Adipose tissue (tissue), 3 donors: ENCODE measurements around the gene FAM131B. TPM values are rescaled to one million over a fixed set of nuclear protein-coding genes. Genes with fewer than 3 reads are reported as not detected.
"Not testable (repeated sequence)": the region's sequence is repeated elsewhere in the genome, so short reads cannot be mapped to it uniquely, and the experiment has no call there.

Source experiments
- H3K27ac ChIP-seq: one replicate; pipeline ENCODE4 v1.5.1; 2013; ENCODE audit warnings: low read depth, low read length
- WGBS, 3 donors: extraction: QIAGEN DNeasy Blood & Tissue Kit; methylation state at CpG; one replicate each; pipeline ENCODE4 v1.1.7; 2013; 5-methylcytosine and 5-hydroxymethylcytosine counted together
- polyA plus RNA-seq, 3 donors: library from polyadenylated mRNA; stranded (reverse); fragments of 200-250 nt; gene quantifications; one replicate each; pipeline ENCODE4 v1.2.3, GENCODE V29; 2013
- donor health status: healthy with polysubstance abuse.
- donor health status: Bipolar disorder and iron deficiency.
- donor health status: healthy.

The FAM131B gene
- polyA plus RNA-seq, result 1 to 10 TPM in 1 of 3 donors, under 1 TPM in 2; 0.09 to 1.2 (median 0.37) TPM

DNA sequence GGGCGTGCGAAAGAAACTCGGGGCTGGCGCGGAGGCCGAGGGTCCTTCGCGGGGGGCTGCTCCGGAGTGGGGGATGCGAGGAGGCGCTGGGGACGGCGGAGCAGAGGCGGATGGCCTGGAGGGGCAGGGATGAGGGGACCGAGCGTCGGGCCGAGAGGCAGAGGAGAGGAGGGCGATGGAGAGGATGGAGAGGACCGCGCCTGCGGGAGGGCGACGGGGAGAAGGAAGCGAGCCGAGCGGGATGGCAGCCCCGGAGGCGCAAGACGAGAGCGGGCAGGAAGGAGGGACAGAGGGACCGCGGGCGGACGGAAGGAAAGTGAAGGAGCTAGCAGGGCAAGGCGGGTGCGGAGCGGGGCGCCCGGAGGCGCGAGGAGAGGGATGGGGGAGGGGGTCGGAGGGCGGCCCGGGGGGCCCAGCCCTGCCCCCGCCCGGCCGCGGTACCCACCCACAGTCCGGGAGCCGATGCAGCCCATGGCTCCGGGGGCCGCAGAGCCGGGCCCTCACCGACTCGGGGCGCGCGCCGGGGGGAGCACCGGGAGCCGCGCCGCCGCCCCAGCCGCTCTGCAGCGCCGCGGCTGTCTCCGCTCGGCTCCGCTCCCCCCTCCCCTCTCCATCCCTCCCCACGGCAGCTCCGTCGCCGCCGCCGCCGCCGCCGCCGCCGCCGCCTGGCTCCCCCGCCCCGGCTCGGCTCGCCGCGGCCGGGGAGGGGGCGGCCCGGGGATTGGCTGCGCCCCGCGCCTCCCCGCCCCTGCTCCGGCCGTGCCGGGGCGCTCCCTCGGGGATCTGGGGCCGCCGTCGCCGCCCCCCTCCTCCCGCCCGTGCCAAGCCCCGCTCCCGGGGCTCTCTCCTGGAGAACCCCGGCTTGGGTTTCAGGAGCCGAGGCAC is at the start of gene FAM131B:
FAM131B (minus strand) TSS at position 583 of the 885 bp plus-strand sequence; CDS start at position 473, 110 bp downstream.
- 1 to 2% (median 1%) methylated on average over 41 to 103 of the region's 112 CpGs for WGBS, 3 donors
- no peak within 1 kb of the TSS for H3K27ac ChIP-seq

DNA sequence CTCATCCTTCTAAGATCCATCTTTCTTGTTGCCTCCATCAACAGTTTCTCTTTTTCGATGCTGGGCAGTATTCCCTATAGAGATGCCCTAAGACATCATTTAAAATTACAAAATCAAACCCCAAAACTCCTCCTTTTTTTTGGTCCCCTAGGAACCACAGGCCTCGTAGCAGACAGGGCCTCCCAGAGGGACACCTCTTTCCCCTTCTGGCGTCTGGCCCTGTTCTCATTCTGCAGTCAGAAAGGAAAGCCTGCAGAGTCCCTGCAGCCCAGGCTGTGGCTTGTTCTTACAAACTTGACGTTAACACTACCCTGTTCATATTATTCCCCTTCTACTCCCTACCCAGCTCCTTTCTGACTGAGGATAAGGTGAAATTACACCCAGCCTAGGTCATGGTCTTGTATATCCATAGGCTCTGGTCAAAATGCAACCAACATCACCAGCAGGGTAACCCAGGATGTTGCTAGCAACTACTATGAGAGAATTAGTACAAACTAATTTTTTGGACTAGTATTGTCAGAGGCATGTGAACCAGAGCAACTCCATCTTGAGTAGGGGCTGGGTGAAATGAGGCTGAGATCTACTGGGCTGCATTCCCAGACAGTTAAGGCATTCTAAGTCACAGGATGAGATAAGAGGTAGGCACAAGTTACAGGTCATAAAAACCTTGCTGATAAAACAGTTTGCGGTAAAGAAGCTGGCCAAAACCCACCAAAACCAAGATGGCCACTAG is 49.6 kb upstream of the FAM131B start:
- no peak overlapping the region for H3K27ac ChIP-seq
- 57 to 72% (median 57%) methylated on average over 5 of the region's 5 CpGs for WGBS, 3 donors

DNA sequence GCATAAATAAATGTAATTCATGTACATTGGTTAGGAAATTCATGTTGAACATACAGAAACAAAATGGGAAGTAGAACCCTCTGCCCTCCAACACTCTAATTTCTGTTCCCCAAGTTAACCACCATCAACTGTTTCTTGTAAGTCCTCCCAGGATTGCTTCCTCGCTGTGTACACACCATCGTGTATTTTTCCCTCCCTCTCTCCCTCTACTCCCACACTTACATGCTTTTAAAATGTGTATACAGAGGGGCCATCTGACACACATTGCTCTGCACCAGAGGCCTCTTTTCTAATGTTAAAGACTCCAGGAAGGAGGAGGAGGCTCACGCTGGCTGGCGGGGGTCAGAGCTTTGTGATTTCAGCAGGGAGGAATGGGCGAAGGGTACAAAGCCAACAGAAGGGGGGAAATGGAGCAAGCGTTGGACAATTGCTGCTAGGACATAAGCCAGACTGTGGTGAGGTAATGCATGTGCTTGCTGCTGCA is 48.0 kb upstream of the FAM131B start:
- H3K27ac ChIP-seq, result no peak overlapping the region
- 13 to 55% (median 25%) methylated on average over 6 of the region's 6 CpGs for WGBS, 3 donors

DNA sequence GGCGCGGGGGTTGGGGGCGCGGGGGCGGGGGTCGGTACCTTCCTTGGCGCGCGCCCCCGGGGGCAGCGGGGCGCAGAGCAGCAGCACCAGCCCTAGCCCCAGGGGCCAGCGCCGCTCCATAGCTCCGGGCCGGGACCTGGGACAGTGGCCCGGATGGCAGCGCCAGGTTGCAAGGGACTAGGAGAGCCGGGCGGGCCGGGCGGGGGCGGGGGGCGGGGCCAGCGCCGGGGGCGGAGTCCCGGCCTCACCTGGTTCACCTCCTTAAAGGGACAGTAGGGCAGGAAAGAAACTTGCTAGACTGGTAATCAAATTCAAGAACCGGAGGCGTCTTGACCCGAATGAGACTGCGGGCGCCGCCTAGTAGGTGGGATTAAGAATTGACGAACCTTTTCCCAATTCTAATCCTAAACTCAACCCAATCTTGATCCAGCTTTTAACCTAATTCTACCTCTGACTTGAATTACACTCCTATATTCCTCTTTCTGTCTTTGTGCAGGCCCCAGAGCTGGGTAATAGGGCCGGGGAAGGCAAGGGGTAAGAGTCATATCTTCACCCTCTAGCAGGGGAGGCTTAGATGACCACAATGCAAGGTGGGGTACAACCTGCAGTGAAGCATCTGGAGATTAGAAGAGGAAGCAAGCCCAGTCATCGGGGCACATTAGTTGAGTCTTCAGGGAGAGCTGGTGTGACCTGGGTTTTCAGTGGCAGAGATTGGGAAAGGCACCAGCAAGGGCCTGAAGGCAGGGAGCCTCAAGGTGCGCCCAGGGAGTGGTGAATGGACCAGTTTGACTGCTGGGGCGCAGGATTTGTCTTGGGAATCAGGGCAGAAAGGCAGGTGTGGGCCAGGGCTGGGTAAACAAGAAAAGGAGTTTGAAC is 46.4 kb upstream of the FAM131B start, which contains the start of gene EPHA1:
EPHA1 (minus strand) TSS at position 171 of the 876 bp plus-strand sequence; CDS start at position 120, 51 bp downstream.
- no peak within 1 kb of the TSS for H3K27ac ChIP-seq
- WGBS, 3 donors, result 4 to 16% (median 13%) methylated on average over 25 to 38 of the region's 39 CpGs

DNA sequence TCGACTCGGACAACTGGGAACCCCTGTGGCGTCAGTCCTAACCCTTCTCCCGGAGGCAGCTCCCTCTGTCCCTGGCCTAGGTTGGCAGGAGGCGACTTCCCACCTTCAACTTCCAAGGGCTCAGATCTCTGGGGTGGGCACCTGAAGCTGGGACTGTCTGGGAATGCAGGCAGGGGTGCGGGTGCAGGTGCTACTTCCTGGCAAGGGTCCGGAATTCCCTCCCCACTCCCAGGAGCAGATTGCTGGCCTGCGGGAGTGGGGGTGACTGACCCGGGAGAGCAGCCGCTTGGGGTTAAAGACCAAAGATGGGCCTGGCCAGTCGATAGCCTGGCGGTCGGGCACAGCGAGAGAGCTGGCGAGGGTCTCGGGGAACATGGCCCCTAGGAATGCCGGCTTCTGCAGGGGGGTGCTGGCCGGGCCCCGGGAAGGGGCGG is 45.8 kb upstream of the FAM131B start:
- no peak overlapping the region for H3K27ac ChIP-seq
- 15 to 37% (median 31%) methylated on average over 15 to 20 of the region's 20 CpGs for WGBS, 3 donors

DNA sequence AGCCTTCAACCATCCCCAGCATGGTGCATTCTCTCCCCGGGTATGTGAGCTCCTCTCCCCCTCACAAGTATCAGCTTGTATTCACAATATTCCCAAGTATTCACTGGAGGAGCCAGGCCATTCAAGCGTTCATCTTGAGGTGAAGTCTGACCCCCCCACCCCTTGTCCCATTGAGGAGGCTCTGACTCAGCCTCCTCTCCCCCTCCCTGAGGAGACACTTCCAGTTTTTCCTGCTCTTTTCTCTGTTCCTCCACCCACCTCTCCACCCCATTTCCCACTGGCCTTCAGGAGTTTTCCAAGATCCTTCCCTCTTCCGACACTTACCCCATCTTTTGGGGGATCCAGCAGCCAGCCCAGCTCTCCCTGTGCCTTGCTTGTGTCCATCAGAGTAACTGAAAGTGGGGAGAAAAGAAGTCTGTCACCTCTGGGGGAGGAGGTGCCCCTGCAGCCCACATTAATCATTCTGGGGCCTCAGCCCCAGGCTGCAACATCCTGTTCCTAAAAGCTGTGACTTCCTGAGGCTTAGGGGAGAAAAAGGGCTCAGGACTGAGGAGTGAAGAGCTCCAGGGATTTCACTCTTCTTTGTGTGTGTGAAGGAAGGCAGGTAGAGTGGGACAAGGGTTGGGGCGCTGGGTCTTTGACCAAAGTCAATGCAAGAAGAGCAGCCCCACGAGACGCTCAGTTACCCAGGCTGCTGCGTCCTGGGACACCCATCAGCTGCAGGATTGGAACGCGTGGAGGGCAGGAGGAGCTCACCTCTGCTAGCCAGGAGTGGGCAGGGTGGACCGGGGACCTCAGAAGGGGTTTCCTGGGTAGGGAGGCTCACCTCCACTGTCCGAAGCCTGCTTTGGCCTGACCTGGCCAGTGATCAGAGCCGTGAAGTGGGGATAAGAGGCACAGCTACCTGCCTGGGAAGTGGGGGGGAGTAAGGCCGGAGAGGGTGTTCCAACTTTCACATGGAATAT is 45.1 kb upstream of the FAM131B start:
- 38 to 58% (median 54%) methylated on average over 13 of the region's 13 CpGs for WGBS, 3 donors

DNA sequence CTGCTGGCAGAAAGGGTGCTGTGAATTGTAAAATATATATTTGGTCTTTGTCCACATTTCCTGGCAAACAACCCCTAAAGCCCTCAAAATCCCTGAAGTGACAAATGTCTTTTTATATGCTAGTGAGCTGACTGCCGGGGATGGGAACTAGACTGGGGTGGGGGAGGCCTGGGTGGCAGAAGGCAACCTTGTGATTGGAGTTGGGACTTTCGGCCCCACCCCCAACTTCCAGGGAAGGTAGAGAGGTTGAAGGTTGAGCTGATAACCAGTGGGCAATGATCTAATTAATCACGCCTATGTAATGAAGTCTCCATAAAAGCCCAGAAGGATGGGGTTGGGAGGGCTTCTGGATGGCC is 43.5 kb upstream of the FAM131B start:
- no peak overlapping the region for H3K27ac ChIP-seq

More for the DNA sequence above, 45.1 kb upstream of the FAM131B start:
- H3K27ac ChIP-seq, result no peak overlapping the region

DNA sequence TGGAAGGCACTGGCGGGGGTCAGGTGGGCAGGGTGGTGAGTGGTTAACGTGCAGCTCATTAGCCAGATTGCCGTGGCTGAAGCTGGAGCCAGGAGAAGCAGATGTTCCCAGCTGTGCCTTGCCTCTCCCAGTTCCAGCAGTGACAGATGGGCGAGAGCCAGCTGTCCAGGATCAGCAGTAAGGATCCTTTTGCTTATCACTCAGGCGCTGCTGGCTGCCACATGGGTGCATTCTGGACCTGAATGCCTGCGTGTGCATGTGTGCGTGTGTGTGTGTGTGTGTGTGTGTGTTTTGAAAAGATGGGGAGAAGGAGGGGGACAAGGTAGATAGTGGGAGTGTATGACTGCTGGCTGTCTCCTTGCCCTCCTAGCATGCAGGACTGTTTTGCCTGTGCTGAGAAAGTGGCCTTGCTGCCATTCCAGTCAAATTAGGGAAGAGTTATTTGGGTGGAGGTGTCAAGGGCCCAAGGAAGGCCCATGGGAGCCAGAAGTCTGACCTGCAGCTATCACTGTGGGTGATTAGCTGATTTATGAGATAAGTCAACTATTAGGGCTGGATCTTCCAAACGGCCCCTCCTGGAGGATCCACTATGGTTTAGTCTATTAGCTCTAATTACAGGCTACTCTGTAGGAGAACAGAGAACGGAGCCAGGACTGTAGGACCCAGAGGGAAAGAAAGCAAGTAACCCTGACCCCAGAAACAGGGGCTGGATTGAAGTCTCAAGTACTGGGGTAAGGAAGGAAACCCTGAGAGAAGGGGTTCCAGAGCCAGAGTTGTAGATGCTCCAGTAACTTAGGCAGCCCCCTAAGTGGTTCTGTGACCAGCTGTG is 42.9 kb upstream of the FAM131B start:
- no peak overlapping the region for H3K27ac ChIP-seq

More for the DNA sequence above, 43.5 kb upstream of the FAM131B start:
- 74 to 83% (median 78%) methylated on average over 3 of the region's 3 CpGs for WGBS, 3 donors

DNA sequence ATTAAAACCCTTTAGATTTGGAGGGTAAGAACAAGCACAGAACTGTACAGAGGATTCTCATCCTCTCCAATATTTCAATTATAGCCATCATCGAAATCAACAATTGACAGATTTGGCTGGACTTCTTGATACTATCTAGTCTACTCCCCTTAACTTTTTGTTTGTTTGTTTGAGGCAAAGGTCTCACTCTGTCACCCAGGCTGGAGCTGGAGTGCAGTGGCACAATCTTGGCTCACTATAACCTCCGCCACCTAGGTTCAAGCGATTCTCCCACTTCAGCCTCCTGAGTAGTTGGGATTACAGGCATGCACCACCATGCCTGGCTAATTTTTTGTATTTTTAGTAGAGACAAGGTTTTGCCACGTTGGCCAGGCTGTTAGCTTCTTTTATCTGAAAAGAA is 39.7 kb upstream of the FAM131B start:
- not testable (repeated sequence) for H3K27ac ChIP-seq
- WGBS, 3 donors, result 88% methylated on average over 4 of the region's 4 CpGs

More for the DNA sequence above, 42.9 kb upstream of the FAM131B start:
- WGBS, 3 donors, result 63 to 70% (median 64%) methylated on average over 9 of the region's 9 CpGs

DNA sequence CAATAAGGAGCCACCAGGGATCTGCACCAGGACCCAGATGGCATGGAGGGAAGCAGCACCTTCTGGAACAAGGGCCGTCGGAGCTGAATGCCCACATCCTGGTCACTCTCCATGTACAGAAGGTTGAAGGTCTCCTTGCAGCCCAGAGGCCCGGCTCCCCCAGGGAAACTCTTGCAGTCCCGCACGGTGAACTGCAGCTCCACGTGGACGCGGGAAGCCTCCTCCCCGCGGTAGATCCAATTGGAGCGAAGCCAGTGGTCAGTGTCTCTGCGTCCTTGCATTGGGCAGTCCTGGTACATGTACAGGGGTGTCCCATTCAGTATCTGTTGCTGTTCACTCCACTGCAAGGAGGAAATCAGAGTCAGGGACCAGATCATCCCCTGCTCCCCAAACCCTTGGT is 38.8 kb upstream of the FAM131B start:
- H3K27ac ChIP-seq, result no peak overlapping the region
- WGBS, 3 donors, result 86 to 92% (median 91%) methylated on average over 12 of the region's 12 CpGs

DNA sequence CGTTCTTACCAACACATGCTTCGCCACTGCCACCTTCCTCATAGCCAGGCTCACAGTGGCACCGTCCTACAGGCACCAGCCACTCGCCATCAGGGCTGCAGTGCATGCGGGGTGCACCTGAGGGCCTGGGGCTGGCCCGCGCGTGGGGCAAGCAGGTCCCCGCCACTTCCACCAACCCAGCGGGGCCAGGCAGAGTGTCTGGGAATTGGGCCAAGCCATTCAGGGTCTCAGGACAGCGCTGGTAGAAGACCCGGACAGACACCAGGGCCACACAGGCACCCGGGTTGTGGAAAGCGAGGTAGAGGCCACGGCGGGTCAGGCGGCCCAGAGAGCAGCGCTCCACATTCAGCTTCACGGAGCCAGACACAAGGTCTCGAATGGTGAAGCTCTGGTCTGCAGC is 37.1 kb upstream of the FAM131B start:
- H3K27ac ChIP-seq, result no peak overlapping the region
- 94 to 98% (median 94%) methylated on average over 19 to 20 of the region's 20 CpGs for WGBS, 3 donors

DNA sequence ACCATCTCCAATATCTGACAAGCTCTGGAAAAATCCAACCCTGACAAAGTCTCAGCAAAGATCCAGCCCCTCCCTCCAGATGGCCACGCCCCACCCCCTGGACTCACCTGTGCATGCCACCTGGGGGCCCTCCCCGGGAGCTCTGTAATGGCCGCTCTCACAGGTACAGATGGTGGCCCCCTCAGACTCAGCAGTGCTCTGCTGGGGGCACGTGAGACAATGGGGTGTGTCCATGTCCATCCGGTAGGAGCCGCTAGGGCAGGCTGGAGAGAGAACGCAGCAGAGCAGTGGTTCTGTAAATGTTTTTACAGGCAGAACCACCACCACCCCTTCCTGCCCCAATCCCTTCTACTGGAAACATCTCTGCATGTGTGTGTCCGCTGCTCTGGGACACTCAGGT is 36.6 kb upstream of the FAM131B start:
- no peak overlapping the region for H3K27ac ChIP-seq
- 91 to 92% (median 91%) methylated on average over 8 of the region's 8 CpGs for WGBS, 3 donors

DNA sequence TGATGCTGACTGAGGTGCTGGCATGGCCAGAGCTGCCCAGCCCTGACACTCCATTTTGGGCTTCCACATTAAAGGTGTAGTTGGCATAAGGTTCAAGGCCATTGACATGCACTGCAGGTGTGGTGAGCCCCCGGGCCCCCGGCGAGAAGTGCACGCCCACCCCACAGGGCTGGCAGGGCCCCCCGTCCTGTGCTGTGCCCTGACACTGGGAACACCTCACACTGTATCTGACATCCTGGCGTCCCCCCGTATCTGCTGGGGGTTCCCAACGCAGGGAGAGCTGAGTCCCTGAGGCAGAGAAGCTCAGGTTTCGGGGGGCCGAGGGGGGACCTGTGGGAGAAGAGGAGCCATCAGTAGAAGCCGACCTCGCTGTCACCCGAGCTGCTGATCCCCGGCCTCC is 36.1 kb upstream of the FAM131B start:
- 90 to 97% (median 96%) methylated on average over 14 of the region's 14 CpGs for WGBS, 3 donors
- no peak overlapping the region for H3K27ac ChIP-seq

DNA sequence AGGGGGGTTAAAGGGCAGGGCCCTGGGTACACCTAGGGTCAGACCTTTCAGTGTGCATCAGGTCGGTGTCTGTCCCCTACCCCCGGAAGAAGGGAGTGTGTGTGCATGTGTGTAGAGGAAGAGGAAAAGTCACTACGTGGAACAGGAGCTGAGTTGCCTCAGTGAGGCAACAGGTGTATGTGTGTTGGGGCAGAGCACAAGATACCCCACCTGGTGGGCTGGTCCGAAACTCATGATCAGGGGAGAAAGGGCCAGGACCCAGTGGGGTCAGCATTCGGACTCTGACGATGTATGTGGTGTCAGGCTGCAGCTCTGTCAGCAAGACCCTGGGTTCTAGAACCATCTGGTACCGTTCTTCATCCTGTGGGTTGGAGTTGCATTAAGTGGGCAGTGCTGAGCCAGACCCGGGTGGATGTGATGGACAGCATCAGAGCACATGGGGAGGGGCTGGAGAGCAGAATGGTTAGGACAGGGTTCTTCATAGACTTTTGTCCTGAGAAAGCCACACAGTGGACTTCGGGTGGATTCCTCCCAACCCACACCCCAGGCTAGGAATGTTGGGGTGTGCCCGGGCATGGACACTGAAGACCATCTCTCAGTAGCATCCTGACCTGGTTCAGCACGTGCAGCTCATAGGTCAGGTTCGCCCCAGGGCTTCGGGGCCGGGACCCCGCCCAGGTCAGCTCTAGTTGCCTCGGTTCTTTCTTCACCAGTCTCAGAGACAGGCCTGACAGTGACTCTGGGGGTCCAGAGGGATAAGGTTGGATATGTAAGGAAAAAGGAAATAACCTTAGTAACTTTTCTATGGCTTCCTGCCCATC is 35.4 kb upstream of the FAM131B start:
- WGBS, 3 donors, result 92 to 93% (median 92%) methylated on average over 16 of the region's 16 CpGs

More for the DNA sequence above, 35.4 kb upstream of the FAM131B start:
- no peak overlapping the region for H3K27ac ChIP-seq
